ENCODE results near the gene GALNT5.
"Not testable (repeated sequence)": the region's sequence is repeated elsewhere in the genome, so short reads cannot be mapped to it uniquely, and the experiment has no call there.

Gene GALNT5

GRCh38 chr2:157333304-157334047, 76.0 kb downstream of the GALNT5 start:
- no peak overlapping the region for H3K27ac ChIP-seq (ENCODE audit: low read depth, low read length)
- H3K27me3 ChIP-seq (ENCODE audit: control insufficient read depth in 1 of 2, insufficient read depth in 2 of 2, low read length in 2 of 2): no peaks in the 10 kb centered on the region
- H3K4me1 ChIP-seq (ENCODE audit: insufficient read depth, low read length): no peaks in the 10 kb centered on the region
- no peak overlapping the region for H3K4me3 ChIP-seq (ENCODE audit: low read depth in 1 of 2, low read length in 2 of 2)
- no peaks in the 10 kb centered on the region for H3K9me3 ChIP-seq (ENCODE audit: low read length)
- no peaks in the 10 kb centered on the region for H3K36me3 ChIP-seq (ENCODE audit: insufficient read depth, low read length)
- no peak overlapping the region for H3K9ac ChIP-seq (ENCODE audit: low read length)

- Histone ChIP-seq H3K4me1 (ENCODE audit: insufficient read depth, low read length) (no peaks in the 10 kb centered on the region), H3K36me3 (ENCODE audit: insufficient read depth, low read length) (no peaks in the 10 kb centered on the region), H3K27ac (ENCODE audit: low read depth, low read length) (no peak overlapping the region), H3K27me3 (ENCODE audit: control insufficient read depth in 1 of 2, insufficient read depth in 2 of 2, low read length in 2 of 2) (no peaks in the 10 kb centered on the region), H3K9ac (ENCODE audit: low read length) (no peak overlapping the region), H3K9me3 (ENCODE audit: low read length) (no peaks in the 10 kb centered on the region), H3K4me3 (ENCODE audit: low read depth in 1 of 2, low read length in 2 of 2) (no peak overlapping the region)
Observed at GRCh38 chr2:157334335-157334734, 76.8 kb downstream of the GALNT5 start.

- Histone ChIP-seq H3K9ac (ENCODE audit: low read length) (no peak overlapping the region), H3K9me3 (ENCODE audit: low read length) (no peaks in the 10 kb centered on the region), H3K27ac (ENCODE audit: low read depth, low read length) (no peak overlapping the region)
Observed at GRCh38 chr2:157334797-157335196, 77.3 kb downstream of the GALNT5 start.

GRCh38 chr2:157336137-157337010, 78.9 kb downstream of the GALNT5 start:
- no peak overlapping the region for H3K4me3 ChIP-seq (ENCODE audit: low read depth in 1 of 2, low read length in 2 of 2)
- H3K27me3 ChIP-seq (ENCODE audit: control insufficient read depth in 1 of 2, insufficient read depth in 2 of 2, low read length in 2 of 2): no peaks in the 10 kb centered on the region
- H3K9me3 ChIP-seq (ENCODE audit: low read length): no peaks in the 10 kb centered on the region
- no peak overlapping the region for H3K27ac ChIP-seq (ENCODE audit: low read depth, low read length)
- no peaks in the 10 kb centered on the region for H3K36me3 ChIP-seq (ENCODE audit: insufficient read depth, low read length)
- no peaks in the 10 kb centered on the region for H3K4me1 ChIP-seq (ENCODE audit: insufficient read depth, low read length)
- H3K9ac ChIP-seq (ENCODE audit: low read length): no peak overlapping the region

More at GRCh38 chr2:157334797-157335196, 77.3 kb downstream of the GALNT5 start:
- Histone ChIP-seq H3K36me3 (ENCODE audit: insufficient read depth, low read length) (no peaks in the 10 kb centered on the region), H3K4me1 (ENCODE audit: insufficient read depth, low read length) (no peaks in the 10 kb centered on the region), H3K27me3 (ENCODE audit: control insufficient read depth in 1 of 2, insufficient read depth in 2 of 2, low read length in 2 of 2) (no peaks in the 10 kb centered on the region), H3K4me3 (ENCODE audit: low read depth in 1 of 2, low read length in 2 of 2) (no peak overlapping the region)

- Histone ChIP-seq H3K27me3 (ENCODE audit: control insufficient read depth in 1 of 2, insufficient read depth in 2 of 2, low read length in 2 of 2) (no peaks in the 10 kb centered on the region), H3K4me1 (ENCODE audit: insufficient read depth, low read length) (no peaks in the 10 kb centered on the region), H3K4me3 (ENCODE audit: low read depth in 1 of 2, low read length in 2 of 2) (no peak overlapping the region), H3K27ac (ENCODE audit: low read depth, low read length) (no peak overlapping the region), H3K36me3 (ENCODE audit: insufficient read depth, low read length) (no peaks in the 10 kb centered on the region), H3K9me3 (ENCODE audit: low read length) (no peaks in the 10 kb centered on the region), H3K9ac (ENCODE audit: low read length) (no peak overlapping the region)
Observed at GRCh38 chr2:157337978-157338377, 80.5 kb downstream of the GALNT5 start.

GRCh38 chr2:157339965-157340655, 82.6 kb downstream of the GALNT5 start:
- no peaks in the 10 kb centered on the region for H3K9me3 ChIP-seq (ENCODE audit: low read length)
- no peak overlapping the region for H3K27ac ChIP-seq (ENCODE audit: low read depth, low read length)
- H3K4me3 ChIP-seq (ENCODE audit: low read depth in 1 of 2, low read length in 2 of 2): no peak overlapping the region
- no peak overlapping the region for H3K9ac ChIP-seq (ENCODE audit: low read length)
- no peaks in the 10 kb centered on the region for H3K36me3 ChIP-seq (ENCODE audit: insufficient read depth, low read length)
- no peaks in the 10 kb centered on the region for H3K4me1 ChIP-seq (ENCODE audit: insufficient read depth, low read length)
- H3K27me3 ChIP-seq (ENCODE audit: control insufficient read depth in 1 of 2, insufficient read depth in 2 of 2, low read length in 2 of 2): no peaks in the 10 kb centered on the region

GRCh38 chr2:157341381-157341780, 83.9 kb downstream of the GALNT5 start:
- H3K27me3 ChIP-seq (ENCODE audit: control insufficient read depth in 1 of 2, insufficient read depth in 2 of 2, low read length in 2 of 2); H3K9ac ChIP-seq (ENCODE audit: low read length); H3K36me3 ChIP-seq (ENCODE audit: insufficient read depth, low read length); H3K27ac ChIP-seq (ENCODE audit: low read depth, low read length); H3K9me3 ChIP-seq (ENCODE audit: low read length); H3K4me1 ChIP-seq (ENCODE audit: insufficient read depth, low read length); H3K4me3 ChIP-seq (ENCODE audit: low read depth in 1 of 2, low read length in 2 of 2): not testable (repeated sequence)

GRCh38 chr2:157345647-157346389, 88.3 kb downstream of the GALNT5 start:
- Histone ChIP-seq H3K4me3 (ENCODE audit: low read depth in 1 of 2, low read length in 2 of 2) (no peak overlapping the region), H3K36me3 (ENCODE audit: insufficient read depth, low read length) (no peaks in the 10 kb centered on the region), H3K9ac (ENCODE audit: low read length) (no peak overlapping the region), H3K27me3 (ENCODE audit: control insufficient read depth in 1 of 2, insufficient read depth in 2 of 2, low read length in 2 of 2) (no peaks in the 10 kb centered on the region), H3K9me3 (ENCODE audit: low read length) (no peaks in the 10 kb centered on the region), H3K27ac (ENCODE audit: low read depth, low read length) (no peak overlapping the region), H3K4me1 (ENCODE audit: insufficient read depth, low read length) (no peaks in the 10 kb centered on the region)

GRCh38 chr2:157348291-157348921, 90.9 kb downstream of the GALNT5 start:
- Histone ChIP-seq H3K36me3 (ENCODE audit: insufficient read depth, low read length) (no peaks in the 10 kb centered on the region), H3K4me1 (ENCODE audit: insufficient read depth, low read length) (no peaks in the 10 kb centered on the region), H3K4me3 (ENCODE audit: low read depth in 1 of 2, low read length in 2 of 2) (no peak overlapping the region), H3K9ac (ENCODE audit: low read length) (no peak overlapping the region), H3K27me3 (ENCODE audit: control insufficient read depth in 1 of 2, insufficient read depth in 2 of 2, low read length in 2 of 2) (no peaks in the 10 kb centered on the region), H3K9me3 (ENCODE audit: low read length) (no peaks in the 10 kb centered on the region), H3K27ac (ENCODE audit: low read depth, low read length) (no peak overlapping the region)

- Histone ChIP-seq H3K27ac (ENCODE audit: low read depth, low read length) (no peak overlapping the region), H3K36me3 (ENCODE audit: insufficient read depth, low read length) (no peaks in the 10 kb centered on the region), H3K9ac (ENCODE audit: low read length) (no peak overlapping the region), H3K4me1 (ENCODE audit: insufficient read depth, low read length) (no peaks in the 10 kb centered on the region), H3K27me3 (ENCODE audit: control insufficient read depth in 1 of 2, insufficient read depth in 2 of 2, low read length in 2 of 2) (no peaks in the 10 kb centered on the region), H3K4me3 (ENCODE audit: low read depth in 1 of 2, low read length in 2 of 2) (no peak overlapping the region), H3K9me3 (ENCODE audit: low read length) (no peaks in the 10 kb centered on the region)
Observed at GRCh38 chr2:157349949-157350515, 92.5 kb downstream of the GALNT5 start.
